ENCODE data around the gene UBFD1.

DNA sequence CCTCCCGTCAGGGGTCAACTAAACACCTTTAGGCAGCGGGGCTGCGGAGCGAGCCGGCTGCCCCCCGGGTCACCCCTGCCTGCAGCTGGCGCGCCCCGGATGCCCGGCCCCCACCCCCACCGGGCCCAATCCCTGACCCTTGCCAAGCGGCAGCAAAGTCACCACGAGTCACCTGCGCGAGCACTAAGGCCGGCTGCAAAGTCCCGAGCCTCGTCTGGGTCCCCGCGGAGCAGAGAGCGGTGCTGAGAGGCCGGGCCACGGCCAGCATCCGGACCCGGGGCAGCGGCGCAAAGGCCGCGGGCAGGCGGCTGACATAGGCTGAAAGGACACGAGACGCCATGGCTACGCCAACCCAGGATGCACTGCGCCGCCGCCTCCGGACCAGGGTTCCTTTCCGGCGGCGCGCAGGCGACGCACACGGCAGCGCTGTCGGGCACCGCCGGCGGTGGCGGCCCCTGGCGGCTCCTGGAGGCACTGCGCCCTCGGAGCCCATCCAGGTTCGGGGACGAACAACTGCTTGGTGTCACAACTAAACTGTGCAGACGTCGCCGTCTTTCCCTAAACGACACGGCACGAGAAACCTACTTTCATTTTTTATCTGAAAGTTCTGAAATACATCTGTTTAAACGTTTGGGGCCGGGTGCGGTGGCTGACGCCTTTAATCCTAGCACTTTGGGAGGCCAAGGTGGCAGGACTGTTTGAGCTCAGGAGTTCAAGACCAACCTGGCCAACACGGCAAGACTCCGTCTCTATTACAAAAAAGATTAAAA lies 38.6 kb downstream of the UBFD1 start, which contains the start of gene NDUFAB1:
- TF ChIP-seq, protein P1, sequence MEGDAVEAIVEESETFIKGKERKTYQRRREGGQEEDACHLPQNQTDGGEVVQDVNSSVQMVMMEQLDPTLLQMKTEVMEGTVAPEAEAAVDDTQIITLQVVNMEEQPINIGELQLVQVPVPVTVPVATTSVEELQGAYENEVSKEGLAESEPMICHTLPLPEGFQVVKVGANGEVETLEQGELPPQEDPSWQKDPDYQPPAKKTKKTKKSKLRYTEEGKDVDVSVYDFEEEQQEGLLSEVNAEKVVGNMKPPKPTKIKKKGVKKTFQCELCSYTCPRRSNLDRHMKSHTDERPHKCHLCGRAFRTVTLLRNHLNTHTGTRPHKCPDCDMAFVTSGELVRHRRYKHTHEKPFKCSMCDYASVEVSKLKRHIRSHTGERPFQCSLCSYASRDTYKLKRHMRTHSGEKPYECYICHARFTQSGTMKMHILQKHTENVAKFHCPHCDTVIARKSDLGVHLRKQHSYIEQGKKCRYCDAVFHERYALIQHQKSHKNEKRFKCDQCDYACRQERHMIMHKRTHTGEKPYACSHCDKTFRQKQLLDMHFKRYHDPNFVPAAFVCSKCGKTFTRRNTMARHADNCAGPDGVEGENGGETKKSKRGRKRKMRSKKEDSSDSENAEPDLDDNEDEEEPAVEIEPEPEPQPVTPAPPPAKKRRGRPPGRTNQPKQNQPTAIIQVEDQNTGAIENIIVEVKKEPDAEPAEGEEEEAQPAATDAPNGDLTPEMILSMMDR (IDR thresholded peaks at IDR 0.05 in 8 of 11, conservative IDR thresholded peaks at IDR 0.05 in 3 of 11) = peak; percentile 99 to 100 (median 100)
- TF ChIP-seq POLR2AphosphoS5 (IDR thresholded peaks at IDR 0.05) = peak; percentile 82 to 93 (median 89)
- peak in 1 of 3 donors; percentile 9 for TF ChIP-seq POLR2A (IDR thresholded peaks at IDR 0.05)

Measured in spleen (tissue), 7 donors.